ENCODE measurements around the gene CAV3. TPM values are rescaled to one million over a fixed set of nuclear protein-coding genes. Genes with fewer than 3 reads are reported as not detected.
A peak's percentile ranks its signal among the peaks of the same experiment; 100 is the strongest.

CAV3 gene
- total RNA-seq, 1 donor from 2014 or later, result not detected

- Mint-ChIP-seq H3K4me1 (ENCODE audit: unreplicated experiment) (peaks cover 25% of the 10 kb centered on the region), H3K9me3 (no peaks in the 10 kb centered on the region), H3K27me3 (no peaks in the 10 kb centered on the region), H3K4me3 (no peak overlapping the region), H3K36me3 (no peaks in the 10 kb centered on the region), H3K27ac (no peak overlapping the region)
- TF ChIP-seq, protein P1, sequence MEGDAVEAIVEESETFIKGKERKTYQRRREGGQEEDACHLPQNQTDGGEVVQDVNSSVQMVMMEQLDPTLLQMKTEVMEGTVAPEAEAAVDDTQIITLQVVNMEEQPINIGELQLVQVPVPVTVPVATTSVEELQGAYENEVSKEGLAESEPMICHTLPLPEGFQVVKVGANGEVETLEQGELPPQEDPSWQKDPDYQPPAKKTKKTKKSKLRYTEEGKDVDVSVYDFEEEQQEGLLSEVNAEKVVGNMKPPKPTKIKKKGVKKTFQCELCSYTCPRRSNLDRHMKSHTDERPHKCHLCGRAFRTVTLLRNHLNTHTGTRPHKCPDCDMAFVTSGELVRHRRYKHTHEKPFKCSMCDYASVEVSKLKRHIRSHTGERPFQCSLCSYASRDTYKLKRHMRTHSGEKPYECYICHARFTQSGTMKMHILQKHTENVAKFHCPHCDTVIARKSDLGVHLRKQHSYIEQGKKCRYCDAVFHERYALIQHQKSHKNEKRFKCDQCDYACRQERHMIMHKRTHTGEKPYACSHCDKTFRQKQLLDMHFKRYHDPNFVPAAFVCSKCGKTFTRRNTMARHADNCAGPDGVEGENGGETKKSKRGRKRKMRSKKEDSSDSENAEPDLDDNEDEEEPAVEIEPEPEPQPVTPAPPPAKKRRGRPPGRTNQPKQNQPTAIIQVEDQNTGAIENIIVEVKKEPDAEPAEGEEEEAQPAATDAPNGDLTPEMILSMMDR (conservative IDR thresholded peaks at IDR 0.05), result no peak
- DNase-seq (ENCODE audit: extremely low spot score, unreplicated experiment), result peak; percentile 49
Measured at GRCh38 chr3:8737301-8737700, 3.7 kb downstream of the CAV3 start.

DNA sequence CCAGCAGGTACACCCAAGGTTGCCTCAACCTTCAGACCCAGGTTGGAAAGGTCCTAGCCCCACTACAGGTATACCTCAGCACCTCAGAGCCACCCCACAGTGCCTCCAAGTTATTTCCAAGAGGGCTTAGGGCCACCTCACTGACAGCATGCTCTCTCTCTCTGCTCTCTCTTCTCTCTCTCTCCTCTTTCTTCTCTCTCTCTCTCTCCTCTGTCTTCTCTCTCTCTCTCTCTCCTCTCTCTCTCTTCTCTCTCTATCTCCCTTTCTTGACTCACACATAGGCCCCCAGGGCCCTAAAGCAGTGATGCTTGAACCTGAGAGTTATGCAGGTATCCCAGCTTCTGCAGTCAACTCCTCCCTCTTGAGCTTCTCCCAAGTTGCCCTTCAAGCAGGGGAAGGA lies 4.2 kb downstream of the CAV3 start:
- H3K9me3 Mint-ChIP-seq, result no peaks in the 10 kb centered on the region
- H3K4me3 Mint-ChIP-seq, result no peak overlapping the region
- TF ChIP-seq, protein P1 (conservative IDR thresholded peaks at IDR 0.05), result no peak
- H3K27me3 Mint-ChIP-seq, result no peaks in the 10 kb centered on the region
- peaks cover 25% of the 10 kb centered on the region for H3K4me1 Mint-ChIP-seq (ENCODE audit: unreplicated experiment)
- peak; percentile 20 for DNase-seq (ENCODE audit: extremely low spot score, unreplicated experiment)
- no peak overlapping the region for H3K27ac Mint-ChIP-seq
- no peaks in the 10 kb centered on the region for H3K36me3 Mint-ChIP-seq

- peaks cover 25% of the 10 kb centered on the region for H3K4me1 Mint-ChIP-seq (ENCODE audit: unreplicated experiment)
- TF ChIP-seq, protein P1 (conservative IDR thresholded peaks at IDR 0.05), result no peak
- DNase-seq (ENCODE audit: extremely low spot score, unreplicated experiment), result peak; percentile 22
- no peaks in the 10 kb centered on the region for H3K27me3 Mint-ChIP-seq
- H3K36me3 Mint-ChIP-seq, result no peaks in the 10 kb centered on the region
- no peak overlapping the region for H3K4me3 Mint-ChIP-seq
- H3K9me3 Mint-ChIP-seq, result no peaks in the 10 kb centered on the region
- H3K27ac Mint-ChIP-seq, result no peak overlapping the region
Measured at GRCh38 chr3:8738639-8739038, 5.0 kb downstream of the CAV3 start.

DNA sequence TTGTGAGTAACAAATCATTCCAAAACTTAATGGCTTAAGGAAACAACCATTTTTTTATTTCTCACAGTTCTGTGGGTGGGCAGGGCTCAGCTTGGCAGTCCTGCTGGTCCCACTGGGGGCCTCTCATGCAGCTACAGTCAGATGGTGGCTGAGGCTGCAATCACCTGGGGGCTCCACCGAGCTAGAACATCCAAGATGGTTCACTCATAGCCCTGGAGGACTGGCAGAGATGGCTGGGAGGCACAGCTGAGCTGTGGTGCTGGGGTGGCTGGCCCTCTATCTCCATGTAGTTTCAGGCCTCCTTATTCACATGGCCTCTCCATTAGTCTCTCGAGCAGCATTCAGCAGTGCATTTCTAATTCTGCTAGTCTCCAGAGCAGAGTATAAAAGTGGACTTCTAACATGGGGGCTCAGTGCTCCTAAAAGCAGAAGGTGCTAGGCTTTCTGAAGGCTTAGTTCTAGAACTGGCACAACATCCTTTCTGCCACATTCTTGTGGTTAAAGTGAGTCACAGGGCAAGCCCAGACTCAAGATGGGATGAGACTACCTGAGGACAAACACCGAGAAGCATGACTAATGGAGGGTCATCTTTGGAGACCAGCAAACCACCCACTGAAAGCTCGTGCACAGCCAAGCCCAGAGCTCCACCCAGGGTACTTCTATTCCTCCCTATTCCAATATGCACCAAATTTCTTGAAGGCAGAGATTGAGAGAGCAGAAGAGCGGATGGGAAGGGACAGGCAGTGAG lies 6.3 kb downstream of the CAV3 start:
- TF ChIP-seq, protein P1 (conservative IDR thresholded peaks at IDR 0.05), result no peak
- peak overlapping the region; percentile 20 for H3K27ac Mint-ChIP-seq
- H3K27me3 Mint-ChIP-seq, result no peaks in the 10 kb centered on the region
- no peak overlapping the region for H3K4me3 Mint-ChIP-seq
- peaks cover 22% of the 10 kb centered on the region for H3K4me1 Mint-ChIP-seq (ENCODE audit: unreplicated experiment)
- no peak for DNase-seq (ENCODE audit: extremely low spot score, unreplicated experiment)
- no peaks in the 10 kb centered on the region for H3K36me3 Mint-ChIP-seq
- no peaks in the 10 kb centered on the region for H3K9me3 Mint-ChIP-seq

DNA sequence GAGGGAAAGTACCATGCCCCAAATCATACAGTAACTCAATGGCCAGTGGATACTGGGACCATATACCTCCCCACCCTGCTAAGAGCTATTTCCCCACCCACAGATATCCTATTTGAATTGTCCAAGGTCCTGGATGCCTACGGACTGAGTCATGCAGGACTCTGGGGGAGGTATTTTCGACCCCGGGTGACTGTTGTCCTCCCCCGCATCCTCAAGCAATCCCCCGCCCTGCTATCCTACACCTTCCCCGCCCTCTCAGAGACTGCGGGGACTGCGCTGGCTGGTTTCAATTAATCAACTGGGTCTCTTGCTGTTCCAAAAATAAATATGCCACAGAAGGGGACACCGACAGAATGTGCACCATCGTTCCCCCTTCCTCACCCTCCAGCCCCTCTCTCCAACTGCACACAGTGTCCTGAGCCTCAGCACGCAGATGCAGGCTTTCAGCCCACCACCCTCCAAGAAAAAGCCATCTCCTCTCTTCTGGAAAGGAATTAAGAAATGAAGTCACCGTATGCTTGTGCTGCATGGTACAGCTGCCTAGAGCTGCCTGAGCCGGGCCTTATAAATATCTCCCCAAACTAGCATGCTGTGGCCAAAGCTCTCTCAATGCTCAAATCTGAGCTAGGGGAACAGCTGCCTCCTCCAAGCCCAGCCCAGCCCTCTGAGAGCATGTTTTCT lies 8.1 kb downstream of the CAV3 start:
- Mint-ChIP-seq H3K9me3 (no peaks in the 10 kb centered on the region), H3K4me1 (ENCODE audit: unreplicated experiment) (peaks cover 22% of the 10 kb centered on the region), H3K27ac (peak overlapping the region; percentile 78), H3K4me3 (peak overlapping the region; percentile 68), H3K36me3 (no peaks in the 10 kb centered on the region), H3K27me3 (no peaks in the 10 kb centered on the region)
- TF ChIP-seq, protein P1 (conservative IDR thresholded peaks at IDR 0.05), result no peak
- DNase-seq (ENCODE audit: extremely low spot score, unreplicated experiment), result peak; percentile 67
